ENCODE results near the gene SLC17A2.

SLC17A2 gene

GRCh38 chr6:25930532-25931410 lies at the start of gene SLC17A2:
Gene SLC17A2 (minus strand): TSS chr6:25930691. CDS start chr6:25925796, 4,895 bp downstream.
- DNase-seq (ENCODE audit: low spot score) = no peak

- DNase-seq (ENCODE audit: low spot score) = no peak
Measured at GRCh38 chr6:25975923-25976560, 45.6 kb upstream of the SLC17A2 start.

- DNase-seq (ENCODE audit: low spot score) = no peak
Measured at GRCh38 chr6:25973923-25974555, 43.5 kb upstream of the SLC17A2 start.

- DNase-seq (ENCODE audit: low spot score) = no peak
Measured at GRCh38 chr6:25972902-25973301, 42.4 kb upstream of the SLC17A2 start.

- DNase-seq (ENCODE audit: low spot score) = no peak
Measured at GRCh38 chr6:25972128-25972527, 41.6 kb upstream of the SLC17A2 start.

- no peak for DNase-seq (ENCODE audit: low spot score)
Measured at GRCh38 chr6:25971187-25971821, 40.8 kb upstream of the SLC17A2 start.

GRCh38 chr6:25968769-25969168 lies 38.3 kb upstream of the SLC17A2 start:
- DNase-seq (ENCODE audit: low spot score) = no peak

- DNase-seq (ENCODE audit: low spot score) = no peak
Measured at GRCh38 chr6:25966711-25967110, 36.2 kb upstream of the SLC17A2 start.

- DNase-seq (ENCODE audit: low spot score) = no peak
Measured at GRCh38 chr6:25965058-25965457, 34.6 kb upstream of the SLC17A2 start.

- DNase-seq (ENCODE audit: low spot score) = no peak
Measured at GRCh38 chr6:25963426-25964123, 33.1 kb upstream of the SLC17A2 start.

GRCh38 chr6:25962149-25963127 lies 31.9 kb upstream of the SLC17A2 start, which contains the start of gene TRIM38:
Gene TRIM38 (plus strand): TSS chr6:25962802. CDS start chr6:25966523, 3,721 bp downstream.
- DNase-seq (ENCODE audit: low spot score) = no peak

GRCh38 chr6:25961619-25962148 lies 31.2 kb upstream of the SLC17A2 start:
- no peak for DNase-seq (ENCODE audit: low spot score)

GRCh38 chr6:25960734-25961133 lies 30.2 kb upstream of the SLC17A2 start:
- no peak for DNase-seq (ENCODE audit: low spot score)

GRCh38 chr6:25959890-25960536 lies 29.5 kb upstream of the SLC17A2 start:
- no peak for DNase-seq (ENCODE audit: low spot score)

- no peak for DNase-seq (ENCODE audit: low spot score)
Measured at GRCh38 chr6:25958700-25959162, 28.2 kb upstream of the SLC17A2 start.

- no peak for DNase-seq (ENCODE audit: low spot score)
Measured at GRCh38 chr6:25956226-25956625, 25.7 kb upstream of the SLC17A2 start.

GRCh38 chr6:25954756-25955155 lies 24.3 kb upstream of the SLC17A2 start:
- no peak for DNase-seq (ENCODE audit: low spot score)

- no peak for DNase-seq (ENCODE audit: low spot score)
Measured at GRCh38 chr6:25953733-25954132, 23.2 kb upstream of the SLC17A2 start.

GRCh38 chr6:25952535-25952934 lies 22.0 kb upstream of the SLC17A2 start:
- no peak for DNase-seq (ENCODE audit: low spot score)

Measured in HuH-7.5 (cell line).